ENCODE data around the gene TIPIN.
"Not testable (repeated sequence)": the region's sequence is repeated elsewhere in the genome, so short reads cannot be mapped to it uniquely, and the experiment has no call there.

Gene TIPIN

DNA sequence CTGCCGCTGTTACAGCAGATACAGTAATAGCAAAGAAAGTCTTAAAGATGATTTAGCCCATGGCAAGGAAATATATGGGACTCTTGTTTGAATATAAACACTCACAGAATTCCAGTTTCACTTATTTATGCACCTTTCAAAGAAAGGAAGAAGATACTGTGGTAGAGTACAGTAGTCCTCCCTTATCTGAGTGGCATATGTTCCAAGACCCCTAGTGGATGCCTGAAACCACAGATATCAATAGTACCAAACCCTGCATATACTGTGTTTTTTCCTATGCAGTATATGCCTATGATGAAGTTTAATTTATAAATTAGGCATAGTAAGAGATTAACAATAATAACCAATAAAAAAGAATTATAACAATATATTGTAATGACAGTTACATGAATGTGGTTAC, 38.4 kb upstream of the TIPIN start:
- Histone ChIP-seq H2BK15ac (replicated peaks; ENCODE audit: low read depth) (no peak overlapping the region), H2BK120ac (ENCODE audit: low read depth, low read length) (no peak overlapping the region), H3K36me3 (ENCODE audit: control insufficient read depth, insufficient read depth, low read length) (no peaks in the 10 kb centered on the region), H2BK5ac (ENCODE audit: low read length) (no peak overlapping the region), H3K18ac (ENCODE audit: low read length) (no peak overlapping the region), H3K4me2 (ENCODE audit: low read length) (no peak overlapping the region), H3K27me3 (ENCODE audit: insufficient read depth, low read length, poor library complexity) (no peaks in the 10 kb centered on the region), H3K4ac (ENCODE audit: low read depth, low read length) (no peak overlapping the region), H3K9ac (ENCODE audit: low read length) (no peak overlapping the region), H3K27ac (ENCODE audit: low read depth, low read length) (no peak overlapping the region), H4K5ac (ENCODE audit: low read length) (no peak overlapping the region), H3K4me3 (ENCODE audit: low read length) (no peak overlapping the region), H3K56ac (ENCODE audit: low read length) (no peak overlapping the region), H3K79me1 (ENCODE audit: low read length) (peaks cover 24% of the 10 kb centered on the region), H3K23ac (ENCODE audit: low read length) (no peak overlapping the region), H2AK5ac (ENCODE audit: low read length) (no peak overlapping the region), H3K4me1 (ENCODE audit: control insufficient read depth, low read depth, low read length) (peaks cover 3% of the 10 kb centered on the region), H3K79me2 (ENCODE audit: control insufficient read depth, insufficient read depth, low read length) (peaks cover 70% of the 10 kb centered on the region), H4K8ac (ENCODE audit: low read depth, low read length) (no peak overlapping the region)
- WGBS (ENCODE audit: extremely low coverage, insufficient coverage, low lambda C conversion rate): no CpG with 5 or more reads among the region's 1 CpG
- DNase-seq: no peak

DNA sequence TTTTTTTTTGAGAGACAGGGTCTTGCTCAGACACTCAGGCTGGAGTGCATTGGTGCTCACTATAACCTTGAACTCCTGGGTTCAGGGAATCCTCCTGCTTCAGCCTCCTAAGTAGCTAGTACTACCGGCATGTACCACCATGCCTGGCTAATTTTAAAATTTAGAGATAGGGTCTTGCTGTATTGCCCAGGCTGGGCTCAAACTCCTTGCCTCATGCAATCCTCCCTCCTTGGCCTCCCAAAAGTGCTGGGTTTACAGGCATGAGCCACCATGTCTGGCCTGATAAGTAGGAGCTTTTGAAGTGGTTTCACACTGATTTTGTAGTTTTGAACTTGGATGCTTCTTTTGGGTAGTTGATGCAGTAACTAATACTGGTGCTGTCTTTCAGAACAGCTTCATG, 38.0 kb upstream of the TIPIN start:
- Histone ChIP-seq H3K79me2 (ENCODE audit: control insufficient read depth, insufficient read depth, low read length) (peaks cover 74% of the 10 kb centered on the region), H2BK5ac (ENCODE audit: low read length) (no peak overlapping the region), H3K4me3 (ENCODE audit: low read length) (no peak overlapping the region), H3K4me2 (ENCODE audit: low read length) (no peak overlapping the region), H3K56ac (ENCODE audit: low read length) (no peak overlapping the region), H3K23ac (ENCODE audit: low read length) (no peak overlapping the region), H3K27me3 (ENCODE audit: insufficient read depth, low read length, poor library complexity) (no peaks in the 10 kb centered on the region), H2BK15ac (replicated peaks; ENCODE audit: low read depth) (no peak overlapping the region), H2BK120ac (ENCODE audit: low read depth, low read length) (no peak overlapping the region), H3K18ac (ENCODE audit: low read length) (no peak overlapping the region), H3K79me1 (ENCODE audit: low read length) (peaks cover 26% of the 10 kb centered on the region), H3K4ac (ENCODE audit: low read depth, low read length) (no peak overlapping the region), H3K9ac (ENCODE audit: low read length) (no peak overlapping the region), H3K4me1 (ENCODE audit: control insufficient read depth, low read depth, low read length) (peaks cover 3% of the 10 kb centered on the region), H3K27ac (ENCODE audit: low read depth, low read length) (no peak overlapping the region), H2AK5ac (ENCODE audit: low read length) (no peak overlapping the region), H3K36me3 (ENCODE audit: control insufficient read depth, insufficient read depth, low read length) (no peaks in the 10 kb centered on the region), H4K8ac (ENCODE audit: low read depth, low read length) (no peak overlapping the region), H4K5ac (ENCODE audit: low read length) (no peak overlapping the region)
- DNase-seq: no peak
- no CpG with 5 or more reads among the region's 1 CpG for WGBS (ENCODE audit: extremely low coverage, insufficient coverage, low lambda C conversion rate)

DNA sequence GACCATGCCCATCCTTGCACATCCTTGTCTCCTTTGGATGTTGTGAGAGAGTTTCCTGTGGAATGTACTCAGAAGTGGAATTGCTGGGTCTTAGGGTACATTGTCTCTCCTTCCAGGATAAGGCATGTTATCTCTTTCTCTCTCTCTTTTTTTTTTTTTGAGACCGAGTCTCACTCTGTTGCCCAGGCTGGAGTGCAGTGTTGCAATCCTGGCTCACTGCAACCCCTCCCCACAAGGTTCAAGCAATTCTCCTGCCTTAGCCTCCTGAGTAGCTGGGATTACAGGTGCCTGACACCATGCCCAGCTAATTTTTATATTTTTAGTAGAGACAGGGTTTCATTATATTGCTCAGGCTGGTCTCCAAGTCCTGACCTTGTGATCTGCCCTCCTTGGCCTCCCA, 36.6 kb upstream of the TIPIN start:
- H3K56ac ChIP-seq (ENCODE audit: low read length); H3K36me3 ChIP-seq (ENCODE audit: control insufficient read depth, insufficient read depth, low read length); H3K9ac ChIP-seq (ENCODE audit: low read length); H3K23ac ChIP-seq (ENCODE audit: low read length); H4K8ac ChIP-seq (ENCODE audit: low read depth, low read length); H3K4ac ChIP-seq (ENCODE audit: low read depth, low read length); H3K27me3 ChIP-seq (ENCODE audit: insufficient read depth, low read length, poor library complexity); DNase-seq; H2BK5ac ChIP-seq (ENCODE audit: low read length); H3K4me1 ChIP-seq (ENCODE audit: control insufficient read depth, low read depth, low read length); H2AK5ac ChIP-seq (ENCODE audit: low read length); H3K27ac ChIP-seq (ENCODE audit: low read depth, low read length); H3K18ac ChIP-seq (ENCODE audit: low read length); H3K4me3 ChIP-seq (ENCODE audit: low read length); H2BK120ac ChIP-seq (ENCODE audit: low read depth, low read length); H4K5ac ChIP-seq (ENCODE audit: low read length); H3K4me2 ChIP-seq (ENCODE audit: low read length); H2BK15ac ChIP-seq (replicated peaks; ENCODE audit: low read depth): not testable (repeated sequence)
- Histone ChIP-seq H3K79me2 (ENCODE audit: control insufficient read depth, insufficient read depth, low read length) (peaks cover 81% of the 10 kb centered on the region), H3K79me1 (ENCODE audit: low read length) (peaks cover 27% of the 10 kb centered on the region)
- WGBS (ENCODE audit: extremely low coverage, insufficient coverage, low lambda C conversion rate): no CpG with 5 or more reads among the region's 1 CpG

DNA sequence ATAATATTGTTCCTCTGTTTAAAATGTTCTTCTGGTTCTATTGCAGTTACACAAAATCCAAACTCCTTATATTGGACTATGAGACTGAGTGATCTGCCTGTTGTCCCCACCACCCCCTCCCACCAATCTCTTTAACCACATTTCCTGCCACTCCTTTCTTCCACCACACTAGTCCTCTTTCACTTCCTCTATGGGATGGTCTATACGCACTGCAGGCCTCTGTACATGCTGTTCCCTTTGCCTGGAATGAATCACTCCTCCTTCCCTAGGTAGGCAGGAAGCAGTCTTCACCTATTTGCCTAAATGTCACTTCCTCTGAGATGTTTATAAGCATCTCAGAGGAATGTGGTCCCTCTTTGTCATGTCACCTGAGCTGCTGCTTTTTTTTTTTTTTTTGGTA, 34.2 kb upstream of the TIPIN start:
- no peak overlapping the region for H3K4ac ChIP-seq (ENCODE audit: low read depth, low read length)
- H3K27me3 ChIP-seq (ENCODE audit: insufficient read depth, low read length, poor library complexity): no peaks in the 10 kb centered on the region
- no peak overlapping the region for H3K23ac ChIP-seq (ENCODE audit: low read length)
- WGBS (ENCODE audit: extremely low coverage, insufficient coverage, low lambda C conversion rate): no CpG with 5 or more reads among the region's 1 CpG
- no peak overlapping the region for H2AK5ac ChIP-seq (ENCODE audit: low read length)
- no peak overlapping the region for H4K8ac ChIP-seq (ENCODE audit: low read depth, low read length)
- no peak overlapping the region for H3K27ac ChIP-seq (ENCODE audit: low read depth, low read length)
- H2BK5ac ChIP-seq (ENCODE audit: low read length): no peak overlapping the region
- DNase-seq: no peak
- no peak overlapping the region for H3K56ac ChIP-seq (ENCODE audit: low read length)
- H3K18ac ChIP-seq (ENCODE audit: low read length): no peak overlapping the region
- H4K5ac ChIP-seq (ENCODE audit: low read length): no peak overlapping the region
- peaks cover 73% of the 10 kb centered on the region for H3K79me2 ChIP-seq (ENCODE audit: control insufficient read depth, insufficient read depth, low read length)
- no peak overlapping the region for H2BK120ac ChIP-seq (ENCODE audit: low read depth, low read length)
- H3K9ac ChIP-seq (ENCODE audit: low read length): no peak overlapping the region
- no peaks in the 10 kb centered on the region for H3K36me3 ChIP-seq (ENCODE audit: control insufficient read depth, insufficient read depth, low read length)
- H3K4me3 ChIP-seq (ENCODE audit: low read length): no peak overlapping the region
- H3K4me2 ChIP-seq (ENCODE audit: low read length): no peak overlapping the region
- no peak overlapping the region for H2BK15ac ChIP-seq (replicated peaks; ENCODE audit: low read depth)
- peaks cover 29% of the 10 kb centered on the region for H3K79me1 ChIP-seq (ENCODE audit: low read length)
- peaks cover 3% of the 10 kb centered on the region for H3K4me1 ChIP-seq (ENCODE audit: control insufficient read depth, low read depth, low read length)

DNA sequence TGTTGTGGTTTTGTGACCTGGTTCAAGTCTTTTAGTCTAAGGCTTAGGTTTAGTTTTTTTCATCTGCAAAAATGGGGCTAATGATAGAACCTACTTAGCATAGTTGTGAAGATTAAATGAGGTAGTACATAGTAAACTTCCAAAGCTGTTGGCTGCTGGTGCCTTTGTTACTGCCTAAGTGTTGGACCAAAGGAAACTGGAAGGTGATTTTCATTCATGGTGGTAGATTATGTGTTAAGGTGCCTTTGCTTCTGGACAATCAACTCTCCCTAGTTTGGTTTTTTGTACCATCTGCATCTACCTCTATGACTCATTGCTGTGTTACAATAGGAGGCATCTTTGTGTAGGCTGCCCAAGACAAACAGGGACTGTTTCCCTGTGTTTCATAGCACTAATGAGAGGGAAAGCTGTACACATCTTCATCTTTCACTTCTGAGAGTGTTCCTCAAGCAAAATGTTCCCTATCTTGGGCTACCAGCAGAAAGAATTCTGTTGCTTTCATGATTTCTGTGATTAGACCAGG, 33.4 kb upstream of the TIPIN start:
- H3K4me1 ChIP-seq (ENCODE audit: control insufficient read depth, low read depth, low read length): peaks cover 3% of the 10 kb centered on the region
- no peak overlapping the region for H4K5ac ChIP-seq (ENCODE audit: low read length)
- no peak overlapping the region for H3K23ac ChIP-seq (ENCODE audit: low read length)
- no peaks in the 10 kb centered on the region for H3K27me3 ChIP-seq (ENCODE audit: insufficient read depth, low read length, poor library complexity)
- peaks cover 27% of the 10 kb centered on the region for H3K79me1 ChIP-seq (ENCODE audit: low read length)
- H3K18ac ChIP-seq (ENCODE audit: low read length): no peak overlapping the region
- no peaks in the 10 kb centered on the region for H3K36me3 ChIP-seq (ENCODE audit: control insufficient read depth, insufficient read depth, low read length)
- no peak overlapping the region for H3K9ac ChIP-seq (ENCODE audit: low read length)
- H3K4me2 ChIP-seq (ENCODE audit: low read length): no peak overlapping the region
- DNase-seq: no peak
- no peak overlapping the region for H4K8ac ChIP-seq (ENCODE audit: low read depth, low read length)
- H2AK5ac ChIP-seq (ENCODE audit: low read length): no peak overlapping the region
- H3K4me3 ChIP-seq (ENCODE audit: low read length): no peak overlapping the region
- H3K56ac ChIP-seq (ENCODE audit: low read length): no peak overlapping the region
- no peak overlapping the region for H3K27ac ChIP-seq (ENCODE audit: low read depth, low read length)
- H3K79me2 ChIP-seq (ENCODE audit: control insufficient read depth, insufficient read depth, low read length): peaks cover 67% of the 10 kb centered on the region
- no peak overlapping the region for H2BK15ac ChIP-seq (replicated peaks; ENCODE audit: low read depth)
- H2BK120ac ChIP-seq (ENCODE audit: low read depth, low read length): no peak overlapping the region
- no peak overlapping the region for H3K4ac ChIP-seq (ENCODE audit: low read depth, low read length)
- no peak overlapping the region for H2BK5ac ChIP-seq (ENCODE audit: low read length)

DNA sequence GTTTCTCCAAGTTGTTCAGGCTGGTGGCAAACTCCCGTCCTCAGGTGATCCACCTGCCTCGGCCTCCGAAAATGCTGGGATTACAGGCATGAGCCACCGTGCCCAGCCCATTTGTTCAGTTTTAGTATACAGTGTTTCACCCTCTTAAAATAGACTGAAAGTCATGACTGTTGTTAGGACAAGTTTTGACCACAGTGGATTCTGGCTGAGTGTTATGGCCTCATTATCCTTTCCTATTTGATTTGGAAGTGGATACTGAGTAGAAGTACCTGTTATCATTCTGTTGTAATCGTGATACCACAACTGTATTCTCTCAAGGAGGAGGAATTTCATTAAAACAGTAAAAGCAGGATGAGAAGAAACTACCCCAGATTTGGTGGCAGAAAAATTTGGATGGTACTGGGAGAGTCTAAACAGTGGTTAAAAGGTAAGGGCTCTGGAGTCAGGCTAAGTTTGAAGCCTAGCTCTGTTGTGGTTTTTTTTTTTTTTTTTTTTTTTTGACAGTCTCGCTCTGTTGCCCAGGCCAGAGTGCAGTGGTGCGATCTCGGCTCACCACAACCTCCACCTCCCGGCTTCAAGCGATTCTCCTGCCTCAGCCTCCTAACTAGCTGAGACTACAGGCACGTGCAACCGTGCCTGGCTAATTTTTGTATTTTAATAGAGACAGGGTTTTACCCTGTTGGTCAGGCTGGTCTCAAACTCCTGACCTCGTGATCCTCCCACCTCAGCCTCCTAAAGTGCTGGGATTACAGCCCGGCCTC, 32.8 kb upstream of the TIPIN start:
- no CpG with 5 or more reads among the region's 14 CpGs for WGBS (ENCODE audit: extremely low coverage, insufficient coverage, low lambda C conversion rate)
- Histone ChIP-seq H3K27me3 (ENCODE audit: insufficient read depth, low read length, poor library complexity) (no peaks in the 10 kb centered on the region), H2BK120ac (ENCODE audit: low read depth, low read length) (no peak overlapping the region), H4K5ac (ENCODE audit: low read length) (no peak overlapping the region), H2BK5ac (ENCODE audit: low read length) (no peak overlapping the region), H2BK15ac (replicated peaks; ENCODE audit: low read depth) (no peak overlapping the region), H3K4ac (ENCODE audit: low read depth, low read length) (no peak overlapping the region), H3K79me2 (ENCODE audit: control insufficient read depth, insufficient read depth, low read length) (peaks cover 60% of the 10 kb centered on the region), H3K27ac (ENCODE audit: low read depth, low read length) (no peak overlapping the region), H2AK5ac (ENCODE audit: low read length) (no peak overlapping the region), H3K4me3 (ENCODE audit: low read length) (no peak overlapping the region), H3K4me1 (ENCODE audit: control insufficient read depth, low read depth, low read length) (peaks cover 3% of the 10 kb centered on the region), H3K18ac (ENCODE audit: low read length) (no peak overlapping the region), H4K8ac (ENCODE audit: low read depth, low read length) (no peak overlapping the region), H3K79me1 (ENCODE audit: low read length) (peaks cover 22% of the 10 kb centered on the region), H3K36me3 (ENCODE audit: control insufficient read depth, insufficient read depth, low read length) (no peaks in the 10 kb centered on the region), H3K9ac (ENCODE audit: low read length) (no peak overlapping the region), H3K23ac (ENCODE audit: low read length) (no peak overlapping the region), H3K4me2 (ENCODE audit: low read length) (no peak overlapping the region), H3K56ac (ENCODE audit: low read length) (no peak overlapping the region)
- DNase-seq: no peak
